Ovary (tissue), 9 donors: Measurements from ENCODE around the gene UGT2B28. TPM values are rescaled to one million over a fixed set of nuclear protein-coding genes. Genes with fewer than 3 reads are reported as not detected.
"Not testable (repeated sequence)": the region's sequence is repeated elsewhere in the genome, so short reads cannot be mapped to it uniquely, and the experiment has no call there.

Source experiments
- DNase-seq, 5 donors: peaks; one replicate each; pipeline ENCODE4 v3.0.0-alpha.2; 2019 to 2020
- H3K27ac ChIP-seq, 2 donors: fragments of 200-600 bp; one replicate each; pipeline versions ENCODE4 v1.5.1 to v1.8.0; 2019 to 2022
- H3K27me3 ChIP-seq: fragments of 200-600 bp; one replicate; pipeline ENCODE4 v1.8.0; 2022
- H3K36me3 ChIP-seq: fragments of 200-600 bp; sonication (generic); one replicate; pipeline ENCODE4 v1.5.1; 2019
- H3K4me1 ChIP-seq: one replicate; pipeline ENCODE4 v1.8.1; 2013; ENCODE audit warnings: mild to moderate bottlenecking, moderate library complexity; ENCODE audit not compliant: insufficient read depth
- H3K4me3 ChIP-seq: fragments of 200-600 bp; sonication (generic); one replicate; pipeline ENCODE4 v1.5.1; 2017
- H3K9me3 ChIP-seq, 2 donors: fragments of 200-600 bp in 1 of 2; sonication (generic) in 1 of 2; one replicate each; pipeline versions ENCODE4 v1.5.1 to v1.8.1; 2013 to 2019; ENCODE audit warnings: mild to moderate bottlenecking in 1 of 2, moderate library complexity in 1 of 2
- CTCF ChIP-seq, 3 donors: fragments of 450-650 bp in 2 of 3; fragments of 200-600 bp in 1 of 3; IDR thresholded peaks; one replicate each; pipeline versions ENCODE4 v1.5.1 to v1.8.0; 2016 to 2022; ENCODE audit warnings: antibody characterized with exemption in 3 of 3, mild to moderate bottlenecking in 1 of 3
- EP300 ChIP-seq: sonication (generic); formaldehyde crosslinking; IDR thresholded peaks from one replicate; pipeline ENCODE4 v1.6.1; 2017; ENCODE audit warnings: antibody characterized with exemption
- POLR2A ChIP-seq: fragments of 450-650 bp; IDR thresholded peaks from one replicate; pipeline ENCODE4 v1.6.1; 2017; ENCODE audit warnings: antibody characterized with exemption, mild to moderate bottlenecking, moderate library complexity
- WGBS, 3 donors: extraction: QIAGEN DNeasy Blood & Tissue Kit in 1 of 3; methylation state at CpG; one replicate each; pipeline versions ENCODE4 v1.1.5 to v1.1.7; 2013 to 2017; 5-methylcytosine and 5-hydroxymethylcytosine counted together
- intact Hi-C, 4 donors: fragments of 100-400 bp; cut with DNase I; formaldehyde crosslinking; loops; one replicate each; pipeline versions ENCODE4 v1.11.0 to v1.15.1; 2022 to 2023
- polyA plus RNA-seq, 2 donors: library from polyadenylated mRNA; stranded (reverse); fragments of 200-250 nt in 1 of 2; fragments of 350-450 nt in 1 of 2; fragmentation: Illumina TruSeq in 1 of 2; extraction: RNeasy Lipid Tissue Mini Kit (QIAGEN cat#74804) in 1 of 2; gene quantifications; one replicate each; pipeline ENCODE4 v1.2.3, GENCODE V29; 2013 to 2014
- total RNA-seq, 7 donors: library from RNA; depleted of rRNA in 2 of 7; stranded (reverse); fragments of >200 nt in 2 of 7; fragmentation: NEBNext Ultra II Directional in 3 of 7; extraction: Animal tissue kit (Norgen Biotek cat#: 25700) in 3 of 7; gene quantifications; one replicate each; pipeline versions ENCODE4 v1.1.0 to v1.2.4, GENCODE V29; 2016 to 2023
- donor health status: DM: no; HTN: no; CAD: no; lungs with moderate emphysema.
- donor health status: DM: no; HTN: no; CAD: no.
- donor health status: Bipolar disorder and iron deficiency.
- donor health status: DM: yes; HTN: yes; CAD: no.
- donor health status: DM: no; HTN: no; CAD: no.
- donor health status: DM: yes; HTN: yes; CAD: no.

UGT2B28 gene
- total and polyA plus RNA-seq, 9 donors: not detected

GRCh38 chr4:69308426-69309033 lies 28.3 kb downstream of the UGT2B28 start:
- H3K4me3 ChIP-seq, H3K36me3 ChIP-seq, H3K4me1 ChIP-seq, H3K9me3 ChIP-seq, H3K27ac ChIP-seq, intact Hi-C loops, H3K27me3 ChIP-seq, DNase-seq: not testable (repeated sequence)
- WGBS, 3 donors: 74 to 82% (median 80%) methylated on average over 5 of the region's 5 CpGs

GRCh38 chr4:69309549-69310076 lies 29.3 kb downstream of the UGT2B28 start:
- DNase-seq, intact Hi-C loops: not testable (repeated sequence)

GRCh38 chr4:69310262-69310661 lies 30.0 kb downstream of the UGT2B28 start:
- intact Hi-C loops, H3K27ac ChIP-seq: not testable (repeated sequence)

More at GRCh38 chr4:69309549-69310076, 29.3 kb downstream of the UGT2B28 start:
- H3K9me3 ChIP-seq, H3K36me3 ChIP-seq, H3K4me1 ChIP-seq, H3K27me3 ChIP-seq, H3K27ac ChIP-seq, H3K4me3 ChIP-seq: not testable (repeated sequence)
- WGBS, 3 donors: 46 to 77% (median 66%) methylated on average over 5 of the region's 5 CpGs

GRCh38 chr4:69317669-69318298 lies 37.5 kb downstream of the UGT2B28 start:
- H3K27me3 ChIP-seq, DNase-seq, H3K27ac ChIP-seq, H3K9me3 ChIP-seq, H3K36me3 ChIP-seq, H3K4me3 ChIP-seq, intact Hi-C loops, H3K4me1 ChIP-seq: not testable (repeated sequence)
- WGBS, 3 donors: 17 to 21% (median 20%) methylated on average over 3 of the region's 3 CpGs

More at GRCh38 chr4:69310262-69310661, 30.0 kb downstream of the UGT2B28 start:
- H3K36me3 ChIP-seq, H3K4me3 ChIP-seq, DNase-seq, H3K9me3 ChIP-seq, H3K4me1 ChIP-seq, H3K27me3 ChIP-seq: not testable (repeated sequence)
- WGBS, 3 donors: 73 to 87% (median 83%) methylated on average over 4 of the region's 4 CpGs

GRCh38 chr4:69321153-69321729 lies 41.0 kb downstream of the UGT2B28 start:
- H3K27ac ChIP-seq: no peak overlapping the region
- H3K36me3 ChIP-seq: no peaks in the 10 kb centered on the region
- intact Hi-C loops: no loop called here
- H3K27me3 ChIP-seq: no peaks in the 10 kb centered on the region
- H3K4me1 ChIP-seq: no peaks in the 10 kb centered on the region
- WGBS, 3 donors: 77 to 100% (median 88%) methylated on average over 2 of the region's 2 CpGs
- no peak overlapping the region for H3K4me3 ChIP-seq
- TF ChIP-seq CTCF (IDR thresholded peaks at IDR 0.05) (no peak), POLR2A (no peak), EP300 (no peak)
- no peaks in the 10 kb centered on the region for H3K9me3 ChIP-seq
- no peak for DNase-seq

GRCh38 chr4:69322055-69322454 lies 41.8 kb downstream of the UGT2B28 start:
- intact Hi-C loops: no loop called here
- Histone ChIP-seq H3K9me3 (no peaks in the 10 kb centered on the region), H3K27me3 (no peaks in the 10 kb centered on the region), H3K4me1 (no peaks in the 10 kb centered on the region), H3K4me3 (no peak overlapping the region), H3K36me3 (no peaks in the 10 kb centered on the region), H3K27ac (no peak overlapping the region)
- TF ChIP-seq EP300: no peak
- no peak for TF ChIP-seq POLR2A
- no peak for TF ChIP-seq CTCF (IDR thresholded peaks at IDR 0.05)
- 3 to 21% (median 11%) methylated on average over 2 of the region's 2 CpGs for WGBS, 3 donors
- DNase-seq: no peak
